HL-60 (cell line): Measurements from ENCODE around the gene RAB8B.

Source experiments
- DNase-seq, 2 experiments: peaks; one replicate each; pipeline ENCODE4 v3.0.0-alpha.2; 2010 to 2020; ENCODE audit warnings: low read depth in 1 of 2, low spot score in 1 of 2
- H3K27ac ChIP-seq: fragments of 250-450 bp; sonication (Bioruptor Pico); replicated peaks from 2 replicates; pipeline ENCODE4 v1.5.1; 2020; ENCODE audit warnings: mild to moderate bottlenecking, moderate library complexity
- H3K27me3 ChIP-seq: fragments of 250-450 bp; sonication (Bioruptor Pico); 2 replicates; pipeline ENCODE4 v1.5.1; 2021; ENCODE audit warnings: mild to moderate bottlenecking, moderate library complexity; ENCODE audit not compliant: insufficient read depth, poor library complexity, severe bottlenecking
- H3K4me3 ChIP-seq: replicated peaks from 2 replicates; pipeline ENCODE4 v1.5.1; 2011; ENCODE audit warnings: mild to moderate bottlenecking, control low read depth, low read length; ENCODE audit not compliant: insufficient read depth
- CTCF ChIP-seq: IDR thresholded peaks from one replicate; pipeline ENCODE4 v1.5.1; 2011; ENCODE audit warnings: low read length, control low read depth, inconsistent platforms; ENCODE audit not compliant: insufficient read depth
- GABPA ChIP-seq: IDR thresholded peaks from 2 replicates; pipeline ENCODE4 v1.6.1; 2012; ENCODE audit warnings: low read depth
- POLR2AphosphoS5 ChIP-seq: IDR thresholded peaks from 2 replicates; pipeline ENCODE4 v1.6.1; 2012; ENCODE audit warnings: low read depth
- REST ChIP-seq: IDR thresholded peaks from 2 replicates; pipeline ENCODE4 v1.6.1; 2012; ENCODE audit warnings: low read depth; ENCODE audit not compliant: insufficient replicate concordance
- SPI1 ChIP-seq: IDR thresholded peaks from 2 replicates; pipeline ENCODE4 v1.6.1; 2012; ENCODE audit warnings: low read depth, mild to moderate bottlenecking, borderline replicate concordance

RAB8B gene

GRCh38 chr15:63258658-63259057, 69.3 kb downstream of the RAB8B start:
- DNase-seq = no peak
- TF ChIP-seq POLR2AphosphoS5 (no peak), CTCF (no peak)
- no peaks in the 10 kb centered on the region for H3K27me3 ChIP-seq

GRCh38 chr15:63260791-63261190, 71.4 kb downstream of the RAB8B start:
- Histone ChIP-seq H3K27ac (no peak overlapping the region), H3K4me3 (no peak overlapping the region), H3K27me3 (no peaks in the 10 kb centered on the region)
- DNase-seq = no peak
- TF ChIP-seq SPI1 (no peak), POLR2AphosphoS5 (no peak), GABPA (no peak), REST (no peak)

More at GRCh38 chr15:63258658-63259057, 69.3 kb downstream of the RAB8B start:
- no peak overlapping the region for H3K4me3 ChIP-seq
- H3K27ac ChIP-seq = no peak overlapping the region

GRCh38 chr15:63261311-63261710, 71.9 kb downstream of the RAB8B start:
- Histone ChIP-seq H3K27ac (no peak overlapping the region), H3K4me3 (no peak overlapping the region), H3K27me3 (no peaks in the 10 kb centered on the region)
- TF ChIP-seq POLR2AphosphoS5 = no peak
- no peak for DNase-seq

- DNase-seq = no peak
Measured at GRCh38 chr15:63263519-63263918, 74.1 kb downstream of the RAB8B start.

More at GRCh38 chr15:63263519-63263918, 74.1 kb downstream of the RAB8B start:
- Histone ChIP-seq H3K27ac (no peak overlapping the region), H3K4me3 (no peak overlapping the region), H3K27me3 (no peaks in the 10 kb centered on the region)
- no peak for TF ChIP-seq SPI1
- TF ChIP-seq GABPA = no peak
- no peak for TF ChIP-seq CTCF
- no peak for TF ChIP-seq REST
- no peak for TF ChIP-seq POLR2AphosphoS5
